Tibial artery (tissue), 4 donors: ENCODE results near the gene OR52D1.

Experiments
- DNase-seq, 2 donors: peaks; one replicate each; pipeline ENCODE4 v3.0.0-alpha.2; 2019
- H3K27ac ChIP-seq, 2 donors: fragments of 200-600 bp; sonication (generic) in 1 of 2; 1 replicate in 1 of 2; 2 replicates in 1 of 2; pipeline ENCODE4 v1.5.1; 2018 to 2019; ENCODE audit warnings: mild to moderate bottlenecking in 1 of 2
- H3K27me3 ChIP-seq, 2 donors: fragments of 200-600 bp; sonication (generic) in 1 of 2; one replicate each; pipeline versions ENCODE4 v1.5.1 to v1.6.0; 2016 to 2019
- H3K36me3 ChIP-seq, 3 donors: fragments of 200-600 bp; sonication (generic) in 2 of 3; one replicate each; pipeline ENCODE4 v1.5.1; 2016 to 2019; ENCODE audit warnings: mild to moderate bottlenecking in 2 of 3
- H3K4me1 ChIP-seq, 4 donors: fragments of 200-600 bp; sonication (generic) in 2 of 4; 1 replicate in 3 of 4; 2 replicates in 1 of 4; pipeline ENCODE4 v1.5.1; 2016 to 2019
- H3K4me3 ChIP-seq, 2 donors: fragments of 200-600 bp; sonication (generic) in 1 of 2; 1 replicate in 1 of 2; 2 replicates in 1 of 2; pipeline ENCODE4 v1.5.1; 2018 to 2019; ENCODE audit warnings: mild to moderate bottlenecking in 2 of 2
- H3K9me3 ChIP-seq, 3 donors: fragments of 200-600 bp; sonication (generic) in 1 of 3; one replicate each; pipeline ENCODE4 v1.5.1; 2016 to 2019
- intact Hi-C: fragments of 100-400 bp; cut with DNase I; formaldehyde crosslinking; loops from one replicate; pipeline ENCODE4 v1.15.0; 2023; ENCODE audit warnings: low total_unique reads
- TF ChIP-seq, protein P1 (sequence below), 2 experiments: fragments of 200-600 bp in 1 of 2; fragments of 450-650 bp in 1 of 2; IDR thresholded peaks; one replicate each; pipeline ENCODE4 v1.5.1; 2017 to 2019; ENCODE audit warnings: antibody characterized with exemption in 2 of 2, mild to moderate bottlenecking in 1 of 2, moderate library complexity in 1 of 2

The OR52D1 gene

GRCh38 chr11:5504403-5504921 is 16.0 kb downstream of the OR52D1 start:
- no peaks in the 10 kb centered on the region for H3K4me1 ChIP-seq
- H3K9me3 ChIP-seq = no peaks in the 10 kb centered on the region
- intact Hi-C loops = no loop called here
- TF ChIP-seq, protein P1, sequence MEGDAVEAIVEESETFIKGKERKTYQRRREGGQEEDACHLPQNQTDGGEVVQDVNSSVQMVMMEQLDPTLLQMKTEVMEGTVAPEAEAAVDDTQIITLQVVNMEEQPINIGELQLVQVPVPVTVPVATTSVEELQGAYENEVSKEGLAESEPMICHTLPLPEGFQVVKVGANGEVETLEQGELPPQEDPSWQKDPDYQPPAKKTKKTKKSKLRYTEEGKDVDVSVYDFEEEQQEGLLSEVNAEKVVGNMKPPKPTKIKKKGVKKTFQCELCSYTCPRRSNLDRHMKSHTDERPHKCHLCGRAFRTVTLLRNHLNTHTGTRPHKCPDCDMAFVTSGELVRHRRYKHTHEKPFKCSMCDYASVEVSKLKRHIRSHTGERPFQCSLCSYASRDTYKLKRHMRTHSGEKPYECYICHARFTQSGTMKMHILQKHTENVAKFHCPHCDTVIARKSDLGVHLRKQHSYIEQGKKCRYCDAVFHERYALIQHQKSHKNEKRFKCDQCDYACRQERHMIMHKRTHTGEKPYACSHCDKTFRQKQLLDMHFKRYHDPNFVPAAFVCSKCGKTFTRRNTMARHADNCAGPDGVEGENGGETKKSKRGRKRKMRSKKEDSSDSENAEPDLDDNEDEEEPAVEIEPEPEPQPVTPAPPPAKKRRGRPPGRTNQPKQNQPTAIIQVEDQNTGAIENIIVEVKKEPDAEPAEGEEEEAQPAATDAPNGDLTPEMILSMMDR (IDR thresholded peaks at IDR 0.05) = no peak
- H3K27ac ChIP-seq = no peak overlapping the region
- H3K27me3 ChIP-seq = no peaks in the 10 kb centered on the region
- no peaks in the 10 kb centered on the region for H3K36me3 ChIP-seq
- no peak for DNase-seq
- no peak overlapping the region for H3K4me3 ChIP-seq

GRCh38 chr11:5505363-5506048 is 17.0 kb downstream of the OR52D1 start:
- no peak for DNase-seq
- H3K27me3 ChIP-seq = no peaks in the 10 kb centered on the region
- H3K36me3 ChIP-seq = no peaks in the 10 kb centered on the region
- no peak overlapping the region for H3K4me3 ChIP-seq
- TF ChIP-seq, protein P1 (IDR thresholded peaks at IDR 0.05) = no peak
- H3K27ac ChIP-seq = no peak overlapping the region
- intact Hi-C loops = no loop called here
- no peaks in the 10 kb centered on the region for H3K9me3 ChIP-seq
- no peaks in the 10 kb centered on the region for H3K4me1 ChIP-seq

DNA sequence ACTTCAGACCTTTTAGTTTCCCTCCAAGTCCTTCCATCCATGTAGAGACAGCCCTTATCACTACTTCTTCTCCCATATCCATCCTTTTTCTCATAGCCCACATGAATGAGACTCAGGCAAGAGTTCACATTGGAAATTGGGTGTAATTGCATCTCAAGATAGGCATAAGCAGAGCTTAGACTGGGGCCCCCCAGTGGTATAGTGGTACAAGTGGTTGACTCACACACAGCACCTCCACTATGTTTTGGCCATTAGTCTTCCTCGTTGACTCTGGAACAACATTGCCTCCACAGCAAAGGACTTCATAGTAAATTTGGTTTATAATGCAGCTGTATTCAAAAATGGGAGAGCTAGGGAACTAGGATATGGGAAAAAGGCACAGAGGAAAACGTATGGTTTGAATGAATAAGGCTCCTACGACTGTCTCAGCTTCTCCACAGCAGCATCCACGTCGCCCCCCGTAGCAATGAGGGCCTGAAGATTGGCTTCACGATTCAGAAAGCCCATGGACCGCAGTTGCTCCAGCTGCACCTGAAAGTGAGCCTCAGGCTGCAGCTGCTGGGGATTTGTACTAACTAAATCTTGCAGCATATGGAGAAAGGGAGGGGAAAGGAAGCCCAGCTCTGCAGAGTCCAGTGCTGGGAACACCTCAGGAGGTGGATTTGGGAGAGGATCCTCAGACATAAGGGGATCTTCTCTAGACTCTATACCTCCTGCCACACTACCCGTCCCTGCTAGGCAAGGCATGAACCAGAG is 18.9 kb downstream of the OR52D1 start:
- intact Hi-C loops = no loop called here
- no peak overlapping the region for H3K27ac ChIP-seq
- DNase-seq = no peak
- no peaks in the 10 kb centered on the region for H3K4me1 ChIP-seq
- no peak overlapping the region for H3K4me3 ChIP-seq
- no peaks in the 10 kb centered on the region for H3K9me3 ChIP-seq
- H3K27me3 ChIP-seq = no peaks in the 10 kb centered on the region
- TF ChIP-seq, protein P1 (IDR thresholded peaks at IDR 0.05) = no peak
- no peaks in the 10 kb centered on the region for H3K36me3 ChIP-seq

- Histone ChIP-seq H3K4me3 (no peak overlapping the region), H3K27ac (no peak overlapping the region), H3K4me1 (no peaks in the 10 kb centered on the region), H3K36me3 (no peaks in the 10 kb centered on the region), H3K27me3 (no peaks in the 10 kb centered on the region), H3K9me3 (no peaks in the 10 kb centered on the region)
- intact Hi-C loops = no loop called here
- TF ChIP-seq, protein P1 (IDR thresholded peaks at IDR 0.05) = no peak
- no peak for DNase-seq
Measured at GRCh38 chr11:5507933-5508305, 19.4 kb downstream of the OR52D1 start.

- no peaks in the 10 kb centered on the region for H3K9me3 ChIP-seq
- intact Hi-C loops = no loop called here
- H3K4me3 ChIP-seq = no peak overlapping the region
- no peaks in the 10 kb centered on the region for H3K27me3 ChIP-seq
- no peak overlapping the region for H3K27ac ChIP-seq
- TF ChIP-seq, protein P1 (IDR thresholded peaks at IDR 0.05) = no peak
- H3K4me1 ChIP-seq = no peaks in the 10 kb centered on the region
- no peaks in the 10 kb centered on the region for H3K36me3 ChIP-seq
- no peak for DNase-seq
Measured at GRCh38 chr11:5508605-5509004, 20.1 kb downstream of the OR52D1 start.
